HCT116 (cell line): ENCODE data around the gene ASPA.

Experiments used
- CTCF ChIP-seq, 3 experiments: fragments of 200-600 bp in 1 of 3; sonication (generic) in 1 of 3; IDR thresholded peaks in 2 of 3; conservative IDR thresholded peaks in 1 of 3; 2 replicates each; pipeline ENCODE4 v1.5.1; 2012 to 2017; ENCODE audit warnings: low read depth in 2 of 3, low read length in 2 of 3, antibody characterized with exemption in 1 of 3, borderline replicate concordance in 1 of 3, control low read depth in 1 of 3, mild to moderate bottlenecking in 1 of 3, mixed read lengths in 1 of 3, mixed run types in 1 of 3, moderate library complexity in 1 of 3; ENCODE audit not compliant: insufficient read depth in 1 of 3
- EZH2 ChIP-seq: fragments of 200-600 bp; sonication (generic); IDR thresholded peaks from 2 replicates; pipeline ENCODE4 v1.6.1; 2017; ENCODE audit warnings: antibody characterized with exemption, mixed run types
- MAX ChIP-seq: IDR thresholded peaks from 2 replicates; pipeline ENCODE4 v1.6.1; 2012
- POLR2A ChIP-seq: IDR thresholded peaks from 2 replicates; pipeline ENCODE4 v1.7.0; 2011; ENCODE audit warnings: borderline replicate concordance; ENCODE audit not compliant: insufficient read depth, insufficient read length; ENCODE audit errors: extremely low read depth
- RAD21 ChIP-seq: IDR thresholded peaks from 2 replicates; pipeline ENCODE4 v1.6.1; 2012; ENCODE audit warnings: low read depth, mild to moderate bottlenecking

GRCh38 chr17:3471599-3471998 lies 4.2 kb upstream of the ASPA start, which contains the start of gene SPATA22:
- TF ChIP-seq MAX, result no peak
- no peak for TF ChIP-seq RAD21
- TF ChIP-seq CTCF (IDR thresholded peaks at IDR 0.05 in 2 of 3, conservative IDR thresholded peaks at IDR 0.05 in 1 of 3; ENCODE audit: borderline replicate concordance in 1 of 3, insufficient read depth in 1 of 3, low read depth in 2 of 3, low read length in 2 of 3), result no peak
- TF ChIP-seq POLR2A, result no peak
- TF ChIP-seq EZH2, result no peak
